ENCODE results near the gene SDE2.
"Not testable (repeated sequence)": the region's sequence is repeated elsewhere in the genome, so short reads cannot be mapped to it uniquely, and the experiment has no call there.

The SDE2 gene

GRCh38 chr1:226003502-226004170 lies 4.5 kb upstream of the SDE2 start:
- Histone ChIP-seq H3K9me3 (ENCODE audit: control insufficient read depth, low read length) (no peaks in the 10 kb centered on the region), H3K27me3 (ENCODE audit: control insufficient read depth, insufficient read depth, low read length) (no peaks in the 10 kb centered on the region), H3K4me3 (ENCODE audit: low read length) (no peak overlapping the region), H3K4me1 (ENCODE audit: control insufficient read depth, insufficient read depth, low read length) (peaks cover 21% of the 10 kb centered on the region), H3K36me3 (ENCODE audit: control insufficient read depth, insufficient read depth, low read length) (no peaks in the 10 kb centered on the region), H3K9ac (ENCODE audit: low read length) (no peak overlapping the region)

- no peaks in the 10 kb centered on the region for H3K36me3 ChIP-seq (ENCODE audit: control insufficient read depth, insufficient read depth, low read length)
- peaks cover 21% of the 10 kb centered on the region for H3K4me1 ChIP-seq (ENCODE audit: control insufficient read depth, insufficient read depth, low read length)
- H3K9me3 ChIP-seq (ENCODE audit: control insufficient read depth, low read length), result no peaks in the 10 kb centered on the region
- no peak overlapping the region for H3K9ac ChIP-seq (ENCODE audit: low read length)
- no peak overlapping the region for H3K4me3 ChIP-seq (ENCODE audit: low read length)
- H3K27me3 ChIP-seq (ENCODE audit: control insufficient read depth, insufficient read depth, low read length), result no peaks in the 10 kb centered on the region
Measured at GRCh38 chr1:226002667-226003501, 3.7 kb upstream of the SDE2 start.

GRCh38 chr1:226001963-226002666 lies 3.0 kb upstream of the SDE2 start:
- Histone ChIP-seq H3K9me3 (ENCODE audit: control insufficient read depth, low read length) (no peaks in the 10 kb centered on the region), H3K4me3 (ENCODE audit: low read length) (no peak overlapping the region), H3K27me3 (ENCODE audit: control insufficient read depth, insufficient read depth, low read length) (no peaks in the 10 kb centered on the region), H3K36me3 (ENCODE audit: control insufficient read depth, insufficient read depth, low read length) (no peaks in the 10 kb centered on the region), H3K4me1 (ENCODE audit: control insufficient read depth, insufficient read depth, low read length) (peaks cover 21% of the 10 kb centered on the region), H3K9ac (ENCODE audit: low read length) (no peak overlapping the region)

- Histone ChIP-seq H3K9ac (ENCODE audit: low read length) (no peak overlapping the region), H3K27me3 (ENCODE audit: control insufficient read depth, insufficient read depth, low read length) (no peaks in the 10 kb centered on the region), H3K36me3 (ENCODE audit: control insufficient read depth, insufficient read depth, low read length) (no peaks in the 10 kb centered on the region), H3K4me3 (ENCODE audit: low read length) (no peak overlapping the region), H3K4me1 (ENCODE audit: control insufficient read depth, insufficient read depth, low read length) (peaks cover 24% of the 10 kb centered on the region), H3K9me3 (ENCODE audit: control insufficient read depth, low read length) (no peaks in the 10 kb centered on the region)
Measured at GRCh38 chr1:226001088-226001487, 1.9 kb upstream of the SDE2 start.

GRCh38 chr1:226000493-226001081 lies 1.4 kb upstream of the SDE2 start:
- not testable (repeated sequence) for H3K4me3 ChIP-seq (ENCODE audit: low read length); H3K27me3 ChIP-seq (ENCODE audit: control insufficient read depth, insufficient read depth, low read length); H3K9me3 ChIP-seq (ENCODE audit: control insufficient read depth, low read length); H3K9ac ChIP-seq (ENCODE audit: low read length); H3K36me3 ChIP-seq (ENCODE audit: control insufficient read depth, insufficient read depth, low read length)
- peaks cover 24% of the 10 kb centered on the region for H3K4me1 ChIP-seq (ENCODE audit: control insufficient read depth, insufficient read depth, low read length)

- Histone ChIP-seq H3K4me1 (ENCODE audit: control insufficient read depth, insufficient read depth, low read length) (peaks cover 24% of the 10 kb centered on the region), H3K4me3 (ENCODE audit: low read length) (peak overlapping the region; percentile 83), H3K9ac (ENCODE audit: low read length) (peak overlapping the region; percentile 98), H3K9me3 (ENCODE audit: control insufficient read depth, low read length) (no peaks in the 10 kb centered on the region), H3K36me3 (ENCODE audit: control insufficient read depth, insufficient read depth, low read length) (no peaks in the 10 kb centered on the region), H3K27me3 (ENCODE audit: control insufficient read depth, insufficient read depth, low read length) (no peaks in the 10 kb centered on the region)
Measured at GRCh38 chr1:225999912-226000337, 782 bp upstream of the SDE2 start.

- peak overlapping the region; percentile 96 for H3K4me3 ChIP-seq (ENCODE audit: low read length)
- no peaks in the 10 kb centered on the region for H3K36me3 ChIP-seq (ENCODE audit: control insufficient read depth, insufficient read depth, low read length)
- H3K27me3 ChIP-seq (ENCODE audit: control insufficient read depth, insufficient read depth, low read length), result no peaks in the 10 kb centered on the region
- peak overlapping the region; percentile 98 for H3K9ac ChIP-seq (ENCODE audit: low read length)
- H3K4me1 ChIP-seq (ENCODE audit: control insufficient read depth, insufficient read depth, low read length), result peaks cover 24% of the 10 kb centered on the region
- H3K9me3 ChIP-seq (ENCODE audit: control insufficient read depth, low read length), result no peaks in the 10 kb centered on the region
Measured at GRCh38 chr1:225998560-225999226, 450 bp downstream of the SDE2 start.

GRCh38 chr1:225996946-225997545 lies 2.1 kb downstream of the SDE2 start:
- Histone ChIP-seq H3K9me3 (ENCODE audit: control insufficient read depth, low read length) (no peaks in the 10 kb centered on the region), H3K27me3 (ENCODE audit: control insufficient read depth, insufficient read depth, low read length) (no peaks in the 10 kb centered on the region), H3K4me3 (ENCODE audit: low read length) (no peak overlapping the region), H3K36me3 (ENCODE audit: control insufficient read depth, insufficient read depth, low read length) (no peaks in the 10 kb centered on the region), H3K4me1 (ENCODE audit: control insufficient read depth, insufficient read depth, low read length) (peaks cover 15% of the 10 kb centered on the region), H3K9ac (ENCODE audit: low read length) (no peak overlapping the region)

GRCh38 chr1:225995919-225996864 lies 3.0 kb downstream of the SDE2 start:
- H3K4me1 ChIP-seq (ENCODE audit: control insufficient read depth, insufficient read depth, low read length), result peaks cover 13% of the 10 kb centered on the region
- no peaks in the 10 kb centered on the region for H3K9me3 ChIP-seq (ENCODE audit: control insufficient read depth, low read length)
- no peak overlapping the region for H3K4me3 ChIP-seq (ENCODE audit: low read length)
- H3K9ac ChIP-seq (ENCODE audit: low read length), result no peak overlapping the region
- H3K27me3 ChIP-seq (ENCODE audit: control insufficient read depth, insufficient read depth, low read length), result no peaks in the 10 kb centered on the region
- H3K36me3 ChIP-seq (ENCODE audit: control insufficient read depth, insufficient read depth, low read length), result peaks cover 6% of the 10 kb centered on the region

- Histone ChIP-seq H3K9ac (ENCODE audit: low read length) (no peak overlapping the region), H3K4me1 (ENCODE audit: control insufficient read depth, insufficient read depth, low read length) (no peaks in the 10 kb centered on the region), H3K36me3 (ENCODE audit: control insufficient read depth, insufficient read depth, low read length) (peaks cover 6% of the 10 kb centered on the region), H3K4me3 (ENCODE audit: low read length) (no peak overlapping the region), H3K27me3 (ENCODE audit: control insufficient read depth, insufficient read depth, low read length) (no peaks in the 10 kb centered on the region), H3K9me3 (ENCODE audit: control insufficient read depth, low read length) (no peaks in the 10 kb centered on the region)
Measured at GRCh38 chr1:225990705-225991464, 8.3 kb downstream of the SDE2 start.
